MM.1S (cell line): Measurements from ENCODE around the gene KLF6.

Source experiments
- DNase-seq: peaks from one replicate; pipeline ENCODE4 v3.0.0-alpha.2; 2015
- H2AFZ ChIP-seq: fragments of 300-600 bp; sonication (generic); 2 replicates; pipeline ENCODE4 v1.6.0; 2016; ENCODE audit warnings: antibody characterized with exemption, low read length
- H3F3A ChIP-seq: fragments of 300-600 bp; sonication (generic); 2 replicates; pipeline ENCODE4 v1.6.1; 2016; ENCODE audit warnings: mild to moderate bottlenecking, antibody characterized with exemption, low read length, moderate library complexity, mixed read lengths; ENCODE audit not compliant: insufficient read depth
- H3K27ac ChIP-seq: fragments of 300-600 bp; sonication (generic); 2 replicates; pipeline ENCODE4 v1.5.1; 2016; ENCODE audit warnings: mild to moderate bottlenecking, low read length
- H3K27me3 ChIP-seq: fragments of 300-600 bp; sonication (generic); replicated peaks from 2 replicates; pipeline ENCODE4 v1.6.0; 2016; ENCODE audit warnings: low read length; ENCODE audit not compliant: insufficient read depth
- H3K36me3 ChIP-seq: fragments of 300-600 bp; sonication (generic); replicated peaks from 2 replicates; pipeline ENCODE4 v1.6.1; 2016; ENCODE audit warnings: mild to moderate bottlenecking, low read length, mixed read lengths; ENCODE audit not compliant: insufficient read depth
- H3K4me1 ChIP-seq: fragments of 300-600 bp; sonication (generic); 2 replicates; pipeline ENCODE4 v1.6.1; 2016; ENCODE audit warnings: low read length, mixed read lengths
- H3K4me2 ChIP-seq: fragments of 300-600 bp; sonication (generic); 2 replicates; pipeline ENCODE4 v1.6.0; 2016; ENCODE audit warnings: low read depth, low read length
- H3K4me3 ChIP-seq: fragments of 300-600 bp; sonication (generic); 2 replicates; pipeline ENCODE4 v1.5.1; 2016; ENCODE audit warnings: low read length, mixed read lengths
- H3K79me2 ChIP-seq: fragments of 300-600 bp; sonication (generic); 2 replicates; pipeline ENCODE4 v1.6.1; 2016; ENCODE audit warnings: mixed run types, low read length, mixed read lengths
- H3K9ac ChIP-seq: fragments of 300-600 bp; sonication (generic); 2 replicates; pipeline ENCODE4 v1.6.1; 2016; ENCODE audit warnings: low read length, mixed read lengths
- H3K9me2 ChIP-seq: fragments of 300-600 bp; sonication (generic); replicated peaks from 2 replicates; pipeline ENCODE4 v1.6.1; 2016; ENCODE audit warnings: mild to moderate bottlenecking, low read length, mixed read lengths; ENCODE audit not compliant: insufficient read depth
- H3K9me3 ChIP-seq: fragments of 300-600 bp; sonication (generic); replicated peaks from 2 replicates; pipeline ENCODE4 v1.6.1; 2016; ENCODE audit warnings: mild to moderate bottlenecking, low read length, mixed read lengths; ENCODE audit not compliant: insufficient read depth
- H4K20me1 ChIP-seq: fragments of 300-600 bp; sonication (generic); 2 replicates; pipeline ENCODE4 v1.6.1; 2016; ENCODE audit warnings: mild to moderate bottlenecking, low read length, moderate library complexity, mixed read lengths; ENCODE audit not compliant: insufficient read depth
- EZH2 ChIP-seq: fragments of 300-600 bp; sonication (generic); optimal IDR thresholded peaks from 2 replicates; pipeline ENCODE3; 2017; ENCODE audit warnings: low read depth, mild to moderate bottlenecking, antibody characterized with exemption, low read length, mixed read lengths
- EZH2phosphoT487 ChIP-seq: fragments of 300-600 bp; sonication (generic); IDR thresholded peaks from 2 replicates; pipeline ENCODE4 v1.6.1; 2018; ENCODE audit warnings: antibody characterized with exemption, low read length
- TF ChIP-seq, protein P1 (sequence below): fragments of 300-600 bp; sonication (generic); IDR thresholded peaks from 2 replicates; pipeline ENCODE4 v1.5.1; 2016; ENCODE audit warnings: antibody characterized with exemption, low read length, mixed read lengths

Gene KLF6

DNA sequence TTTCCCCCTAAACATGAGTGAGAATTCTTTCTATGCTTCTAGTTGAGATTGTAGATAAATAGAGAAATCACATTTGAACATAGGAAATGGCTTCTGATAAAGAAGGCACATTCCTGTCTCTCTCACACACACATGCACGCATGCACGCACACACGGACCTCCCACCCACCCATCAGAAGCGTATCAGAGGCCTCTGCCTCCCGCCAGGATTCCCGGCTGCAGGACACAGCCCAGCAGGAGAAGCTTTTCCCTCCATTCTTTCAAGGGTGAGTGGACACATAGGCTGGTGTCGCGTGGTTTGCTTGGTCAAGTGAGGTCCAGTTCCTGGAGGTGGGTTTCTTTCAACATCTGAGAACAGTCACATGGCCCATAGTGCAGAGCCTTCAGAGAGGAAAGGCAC is 34.2 kb downstream of the KLF6 start:
- Histone ChIP-seq H3K9me3 (0 out of 2 replicates have a peak, but pooled peaks cover 4% of the 10 kb centered on the region), H3K79me2 (no peaks in the 10 kb centered on the region), H3F3A (no peaks in the 10 kb centered on the region), H3K4me1 (no peaks in the 10 kb centered on the region), H3K9ac (no peak overlapping the region), H3K27me3 (no peaks in the 10 kb centered on the region), H4K20me1 (no peaks in the 10 kb centered on the region), H3K4me3 (no peak overlapping the region), H3K36me3 (no peaks in the 10 kb centered on the region), H2AFZ (no peak overlapping the region), H3K27ac (no peak overlapping the region), H3K9me2 (no peaks in the 10 kb centered on the region), H3K4me2 (no peak overlapping the region)
- TF ChIP-seq EZH2 (no peak), EZH2phosphoT487 (no peak)
- TF ChIP-seq, protein P1, sequence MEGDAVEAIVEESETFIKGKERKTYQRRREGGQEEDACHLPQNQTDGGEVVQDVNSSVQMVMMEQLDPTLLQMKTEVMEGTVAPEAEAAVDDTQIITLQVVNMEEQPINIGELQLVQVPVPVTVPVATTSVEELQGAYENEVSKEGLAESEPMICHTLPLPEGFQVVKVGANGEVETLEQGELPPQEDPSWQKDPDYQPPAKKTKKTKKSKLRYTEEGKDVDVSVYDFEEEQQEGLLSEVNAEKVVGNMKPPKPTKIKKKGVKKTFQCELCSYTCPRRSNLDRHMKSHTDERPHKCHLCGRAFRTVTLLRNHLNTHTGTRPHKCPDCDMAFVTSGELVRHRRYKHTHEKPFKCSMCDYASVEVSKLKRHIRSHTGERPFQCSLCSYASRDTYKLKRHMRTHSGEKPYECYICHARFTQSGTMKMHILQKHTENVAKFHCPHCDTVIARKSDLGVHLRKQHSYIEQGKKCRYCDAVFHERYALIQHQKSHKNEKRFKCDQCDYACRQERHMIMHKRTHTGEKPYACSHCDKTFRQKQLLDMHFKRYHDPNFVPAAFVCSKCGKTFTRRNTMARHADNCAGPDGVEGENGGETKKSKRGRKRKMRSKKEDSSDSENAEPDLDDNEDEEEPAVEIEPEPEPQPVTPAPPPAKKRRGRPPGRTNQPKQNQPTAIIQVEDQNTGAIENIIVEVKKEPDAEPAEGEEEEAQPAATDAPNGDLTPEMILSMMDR = no peak
- no peak for DNase-seq

DNA sequence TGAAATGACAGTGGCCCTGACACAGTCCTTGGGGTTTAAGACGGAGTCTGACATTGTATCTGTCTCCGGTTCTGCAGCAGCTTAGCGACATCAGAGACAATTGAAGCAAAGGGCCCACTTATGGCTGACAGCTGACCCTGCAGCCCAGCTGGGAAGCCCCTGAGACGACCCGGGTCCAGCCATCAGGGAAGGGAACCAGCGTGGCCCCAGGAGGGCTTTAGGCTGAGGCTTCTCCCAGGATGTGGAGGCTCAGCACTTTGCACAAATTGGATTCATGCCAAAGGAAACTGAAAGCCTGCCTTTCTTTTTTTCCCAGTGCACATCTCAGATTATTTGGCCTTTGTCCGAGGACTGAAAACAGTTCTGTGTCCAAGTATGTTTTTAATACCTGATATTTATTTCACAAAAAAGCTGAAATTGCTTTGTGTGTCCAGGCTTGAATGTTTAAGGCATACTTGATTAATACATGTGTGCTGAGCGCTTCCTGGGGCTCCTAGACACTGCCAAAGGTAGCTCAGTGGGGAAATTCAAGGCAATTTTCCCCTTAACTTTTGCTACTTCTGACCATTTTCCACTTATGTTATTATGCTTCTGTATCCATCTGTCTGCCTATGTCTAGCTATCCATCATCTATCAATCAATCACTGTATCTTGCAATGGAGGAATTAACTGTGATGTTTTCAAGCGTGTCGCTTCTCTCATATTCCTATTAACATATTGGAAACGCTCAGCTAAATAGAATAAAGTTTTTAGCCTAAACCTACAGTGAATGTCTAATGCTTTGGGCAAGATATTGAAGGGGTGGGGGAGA is 34.8 kb downstream of the KLF6 start:
- no peak for DNase-seq
- H3K4me2 ChIP-seq = no peak overlapping the region
- H3K79me2 ChIP-seq = no peaks in the 10 kb centered on the region
- no peak overlapping the region for H3K27ac ChIP-seq
- no peaks in the 10 kb centered on the region for H3K36me3 ChIP-seq
- no peaks in the 10 kb centered on the region for H3K4me1 ChIP-seq
- TF ChIP-seq, protein P1 = no peak
- TF ChIP-seq EZH2 (no peak), EZH2phosphoT487 (no peak)
- H4K20me1 ChIP-seq = no peaks in the 10 kb centered on the region
- H3K9me2 ChIP-seq = no peaks in the 10 kb centered on the region
- no peak overlapping the region for H3K4me3 ChIP-seq
- 0 out of 2 replicates have a peak, but pooled peaks cover 4% of the 10 kb centered on the region for H3K9me3 ChIP-seq
- H2AFZ ChIP-seq = no peak overlapping the region
- no peaks in the 10 kb centered on the region for H3K27me3 ChIP-seq
- H3F3A ChIP-seq = no peaks in the 10 kb centered on the region
- H3K9ac ChIP-seq = no peak overlapping the region

DNA sequence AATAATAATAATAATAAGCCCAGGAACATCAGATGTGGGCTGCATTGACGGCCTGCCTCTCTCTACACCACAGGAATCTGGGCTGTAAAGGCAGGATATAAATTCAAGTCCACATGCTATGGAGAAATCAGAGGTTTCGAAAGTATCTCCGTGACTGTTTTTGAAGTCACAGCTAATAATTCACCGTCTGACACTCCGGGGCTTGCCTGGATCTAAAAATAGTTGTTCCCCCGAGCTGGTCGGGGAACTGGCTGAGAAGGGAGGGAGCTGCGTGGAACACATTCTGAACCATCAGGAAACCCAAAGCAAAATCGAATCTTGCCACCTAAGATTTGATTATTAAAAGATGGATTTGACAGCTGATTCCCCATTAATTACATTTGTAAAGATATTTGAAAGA is 35.4 kb downstream of the KLF6 start:
- TF ChIP-seq, protein P1 = no peak
- TF ChIP-seq EZH2phosphoT487 (no peak), EZH2 (no peak)
- Histone ChIP-seq H3K9me3 (no peaks in the 10 kb centered on the region), H3K4me2 (no peak overlapping the region), H3K4me3 (no peak overlapping the region), H3K4me1 (no peaks in the 10 kb centered on the region), H3K9ac (no peak overlapping the region), H3K79me2 (no peaks in the 10 kb centered on the region), H3K9me2 (no peaks in the 10 kb centered on the region), H3K36me3 (no peaks in the 10 kb centered on the region), H4K20me1 (no peaks in the 10 kb centered on the region), H2AFZ (no peak overlapping the region), H3K27ac (no peak overlapping the region), H3K27me3 (no peaks in the 10 kb centered on the region), H3F3A (no peaks in the 10 kb centered on the region)
- no peak for DNase-seq
